PC-9 (cell line): ENCODE measurements around the gene NACC2. TPM values are rescaled to one million over a fixed set of nuclear protein-coding genes. Genes with fewer than 3 reads are reported as not detected.

Source experiments
- BruUV-seq: library from RNA; stranded (reverse); fragments of 400-500 nt; replicated peaks from 2 replicates; lab custom pipeline; 2021; lab: Mats Ljungman, UMichigan
- CTCF ChIA-PET: fragments of 300-600 bp; sonication (Branson Sonifier 250); formaldehyde crosslinking; loops from one replicate; lab custom pipeline; 2022; ENCODE audit warnings: antibody characterized with exemption; lab: Charles Lee
- POLR2A ChIA-PET: fragments of 300-600 bp; sonication (Branson Sonifier 250); formaldehyde crosslinking; loops from one replicate; lab custom pipeline; 2022; ENCODE audit warnings: antibody characterized with exemption; ENCODE audit not compliant: unreplicated experiment; lab: Charles Lee
- DNase-seq, 2 experiments: peaks; one replicate each; pipeline versions ENCODE4 v3.0.0 to v3.0.0-alpha.2; 2015 to 2022; ENCODE audit warnings: mixed read lengths in 1 of 2
- H2AFZ ChIP-seq: fragments of 200-600 bp; sonication (generic); 2 replicates; pipeline ENCODE4 v1.8.1; 2017; ENCODE audit warnings: antibody characterized with exemption
- H3F3A ChIP-seq: fragments of 200-600 bp; sonication (generic); 2 replicates; pipeline ENCODE4 v1.8.1; 2017; ENCODE audit warnings: antibody characterized with exemption, mild to moderate bottlenecking, low read depth; ENCODE audit not compliant: insufficient read depth
- H3K27ac ChIP-seq: fragments of 200-600 bp; sonication (generic); 2 replicates; pipeline ENCODE4 v1.6.1; 2016; ENCODE audit warnings: mixed run types
- H3K27me3 ChIP-seq: fragments of 200-600 bp; sonication (generic); 2 replicates; pipeline ENCODE4 v1.6.1; 2016; ENCODE audit warnings: low read depth, mixed run types; ENCODE audit not compliant: insufficient read depth
- H3K36me3 ChIP-seq: fragments of 200-600 bp; sonication (generic); 2 replicates; pipeline ENCODE4 v1.6.1; 2016; ENCODE audit warnings: low read depth, mixed run types
- H3K4me1 ChIP-seq: fragments of 200-600 bp; sonication (generic); replicated peaks from 2 replicates; pipeline ENCODE4 v1.6.1; 2016; ENCODE audit warnings: mixed run types; ENCODE audit not compliant: insufficient read depth
- H3K4me2 ChIP-seq: fragments of 200-600 bp; sonication (generic); 2 replicates; pipeline ENCODE4 v1.6.1; 2017; ENCODE audit warnings: mixed run types
- H3K4me3 ChIP-seq: fragments of 200-600 bp; sonication (generic); 2 replicates; pipeline ENCODE4 v1.6.1; 2016; ENCODE audit warnings: mixed run types
- H3K79me2 ChIP-seq: fragments of 200-600 bp; sonication (generic); 2 replicates; pipeline ENCODE4 v1.6.1; 2017; ENCODE audit warnings: low read depth, mixed run types
- H3K9me2 ChIP-seq: fragments of 200-600 bp; sonication (generic); 2 replicates; pipeline ENCODE4 v1.8.1; 2017; ENCODE audit warnings: mild to moderate bottlenecking; ENCODE audit not compliant: insufficient read depth
- H3K9me3 ChIP-seq: fragments of 200-600 bp; sonication (generic); 2 replicates; pipeline ENCODE4 v1.8.1; 2016; ENCODE audit warnings: low read depth; ENCODE audit not compliant: insufficient read depth
- H4K20me1 ChIP-seq: fragments of 200-600 bp; sonication (generic); 2 replicates; pipeline ENCODE4 v1.8.1; 2017; ENCODE audit not compliant: insufficient read depth
- EZH2 ChIP-seq: fragments of 200-600 bp; sonication (generic); IDR thresholded peaks from 2 replicates; pipeline ENCODE4 v1.8.0; 2017; ENCODE audit warnings: antibody characterized with exemption, low read depth
- intact Hi-C: fragments of 100-400 bp; cut with micrococcal nuclease; formaldehyde crosslinking; loops from one replicate; pipeline ENCODE4 v1.10.0; 2022; ENCODE audit not compliant: unreplicated experiment
- total RNA-seq: library from RNA; stranded (reverse); gene quantifications from 2 replicates; pipeline ENCODE4 v1.2.3, GENCODE V29; 2021
- TF ChIP-seq, protein P1 (sequence below): fragments of 200-600 bp; sonication (generic); conservative IDR thresholded peaks from 2 replicates; pipeline ENCODE4 v1.6.1; 2017; ENCODE audit warnings: mixed run types, antibody characterized with exemption, mild to moderate bottlenecking, moderate library complexity

Gene NACC2
- total RNA-seq, 1 experiment from 2014 or later, result 22.4 TPM

DNA sequence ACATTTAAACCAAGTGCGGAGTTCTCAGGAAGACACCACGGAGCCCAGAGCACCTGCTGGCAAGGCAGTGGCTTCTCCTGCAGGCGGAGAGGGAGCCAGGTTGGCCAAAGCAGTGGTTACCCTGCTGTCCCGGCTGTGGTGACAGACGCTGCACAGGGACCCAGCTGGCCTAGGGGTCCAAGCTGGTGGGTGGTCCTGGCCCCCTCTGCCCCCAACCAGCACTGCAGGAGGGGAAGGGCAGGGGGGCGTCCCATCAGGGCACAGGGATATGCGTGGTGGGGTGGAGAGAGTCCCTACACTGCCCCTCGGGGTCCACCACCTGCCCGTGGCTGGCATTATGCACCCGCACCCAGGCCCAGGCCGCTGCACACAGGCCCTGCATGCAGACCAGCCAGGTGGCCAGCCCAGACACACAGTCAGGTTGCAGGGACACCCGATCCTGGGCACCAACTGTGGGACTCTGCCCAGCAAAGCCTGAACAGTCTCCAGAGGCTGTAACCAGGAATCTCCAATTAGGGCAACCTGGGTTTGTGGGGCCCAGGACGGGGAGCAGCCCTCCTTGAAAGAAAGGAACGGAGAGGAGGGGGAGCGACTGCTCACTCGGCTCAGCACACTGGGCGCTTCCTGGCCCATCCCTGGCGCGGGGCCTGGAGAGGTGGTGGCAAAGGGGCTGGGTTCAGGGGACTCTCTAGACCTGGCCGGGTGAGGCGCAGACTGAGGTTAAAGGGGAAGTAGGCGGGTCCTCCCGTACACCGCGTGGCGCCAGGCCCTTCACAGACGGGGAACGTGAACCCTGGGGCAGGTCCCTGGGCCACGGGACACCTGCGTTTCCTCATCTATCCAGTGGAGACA is 46.3 kb downstream of the NACC2 start:
- no peaks in the 10 kb centered on the region for H3K36me3 ChIP-seq
- H3K4me3 ChIP-seq, result no peak overlapping the region
- peaks cover 21% of the 10 kb centered on the region for H3K4me1 ChIP-seq
- H3K27me3 ChIP-seq, result no peaks in the 10 kb centered on the region
- intact Hi-C loops, result no loop called here
- no peak overlapping the region for H3K27ac ChIP-seq
- no peak overlapping the region for H2AFZ ChIP-seq
- TF ChIP-seq, protein P1, sequence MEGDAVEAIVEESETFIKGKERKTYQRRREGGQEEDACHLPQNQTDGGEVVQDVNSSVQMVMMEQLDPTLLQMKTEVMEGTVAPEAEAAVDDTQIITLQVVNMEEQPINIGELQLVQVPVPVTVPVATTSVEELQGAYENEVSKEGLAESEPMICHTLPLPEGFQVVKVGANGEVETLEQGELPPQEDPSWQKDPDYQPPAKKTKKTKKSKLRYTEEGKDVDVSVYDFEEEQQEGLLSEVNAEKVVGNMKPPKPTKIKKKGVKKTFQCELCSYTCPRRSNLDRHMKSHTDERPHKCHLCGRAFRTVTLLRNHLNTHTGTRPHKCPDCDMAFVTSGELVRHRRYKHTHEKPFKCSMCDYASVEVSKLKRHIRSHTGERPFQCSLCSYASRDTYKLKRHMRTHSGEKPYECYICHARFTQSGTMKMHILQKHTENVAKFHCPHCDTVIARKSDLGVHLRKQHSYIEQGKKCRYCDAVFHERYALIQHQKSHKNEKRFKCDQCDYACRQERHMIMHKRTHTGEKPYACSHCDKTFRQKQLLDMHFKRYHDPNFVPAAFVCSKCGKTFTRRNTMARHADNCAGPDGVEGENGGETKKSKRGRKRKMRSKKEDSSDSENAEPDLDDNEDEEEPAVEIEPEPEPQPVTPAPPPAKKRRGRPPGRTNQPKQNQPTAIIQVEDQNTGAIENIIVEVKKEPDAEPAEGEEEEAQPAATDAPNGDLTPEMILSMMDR, result no peak
- no peak for TF ChIP-seq EZH2
- H4K20me1 ChIP-seq, result no peaks in the 10 kb centered on the region; the same call in none of the 2 replicates
- H3K9me2 ChIP-seq, result no peaks in the 10 kb centered on the region
- 0 out of 2 replicates have a peak, but pooled peaks cover under 1% of the 10 kb centered on the region for H3K79me2 ChIP-seq
- BruUV-seq, result no TSS peak
- ChIA-PET CTCF (no interaction called here), POLR2A (no interaction called here)
- DNase-seq, result no peak
- no peak overlapping the region for H3K4me2 ChIP-seq
- peaks cover 19% of the 10 kb centered on the region for H3F3A ChIP-seq
- H3K9me3 ChIP-seq, result no peaks in the 10 kb centered on the region

DNA sequence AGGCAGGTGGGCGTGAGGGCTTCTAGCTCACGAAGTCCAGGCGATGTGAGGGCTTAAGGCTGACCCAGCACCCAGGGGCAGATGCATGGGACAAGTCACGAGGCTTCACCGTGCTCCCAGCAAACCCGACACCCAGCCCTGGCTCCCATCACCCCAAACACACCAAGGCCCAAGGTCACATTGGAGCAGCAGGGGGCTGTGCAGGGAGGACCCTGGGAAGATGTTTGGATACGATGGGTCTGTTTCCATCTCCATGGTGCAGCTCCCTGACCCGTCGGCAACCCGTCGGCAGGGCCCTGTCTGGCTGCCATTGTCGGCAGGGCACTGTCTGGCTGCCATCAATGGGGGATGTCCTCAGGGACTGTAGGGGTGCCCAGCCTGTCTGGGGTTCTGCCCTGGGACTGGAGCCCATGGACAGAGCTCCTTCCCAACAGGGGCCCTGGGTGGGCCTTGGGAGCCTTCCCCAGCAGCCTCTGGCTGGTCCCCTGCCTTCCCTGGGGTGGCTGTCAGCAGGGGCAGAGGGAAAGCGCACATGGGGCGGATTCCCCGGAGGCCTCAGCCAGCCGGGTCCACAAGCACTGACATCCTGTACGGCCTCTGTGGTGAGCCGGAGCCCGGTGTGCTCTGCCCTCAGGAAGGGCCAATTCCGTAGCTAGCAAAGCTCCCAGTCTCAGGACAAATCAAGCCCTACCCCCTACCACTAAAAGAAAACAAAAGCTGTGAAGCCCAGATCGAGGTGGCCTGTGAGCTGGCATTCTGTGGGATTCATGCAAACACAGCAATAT is 47.1 kb downstream of the NACC2 start:
- no peak overlapping the region for H3K4me2 ChIP-seq
- no peaks in the 10 kb centered on the region for H3K79me2 ChIP-seq
- TF ChIP-seq, protein P1, result no peak
- TF ChIP-seq EZH2, result no peak
- H4K20me1 ChIP-seq, result no peaks in the 10 kb centered on the region; the same call in none of the 2 replicates
- no peaks in the 10 kb centered on the region for H3K27me3 ChIP-seq
- H3F3A ChIP-seq, result peaks cover 12% of the 10 kb centered on the region
- no peak for DNase-seq
- no peak overlapping the region for H3K27ac ChIP-seq
- peaks cover 13% of the 10 kb centered on the region for H3K4me1 ChIP-seq
- H3K9me2 ChIP-seq, result no peaks in the 10 kb centered on the region
- H3K4me3 ChIP-seq, result no peak overlapping the region
- H3K9me3 ChIP-seq, result no peaks in the 10 kb centered on the region
- H2AFZ ChIP-seq, result no peak overlapping the region
- ChIA-PET CTCF (no interaction called here), POLR2A (interaction anchor here (0.6 kb wide), 1 partner anchor 25 kb away, joined by 3 read pairs; no protein-coding TSS in a partner anchor)
- BruUV-seq, result no TSS peak
- intact Hi-C loops, result no loop called here
- no peaks in the 10 kb centered on the region for H3K36me3 ChIP-seq

DNA sequence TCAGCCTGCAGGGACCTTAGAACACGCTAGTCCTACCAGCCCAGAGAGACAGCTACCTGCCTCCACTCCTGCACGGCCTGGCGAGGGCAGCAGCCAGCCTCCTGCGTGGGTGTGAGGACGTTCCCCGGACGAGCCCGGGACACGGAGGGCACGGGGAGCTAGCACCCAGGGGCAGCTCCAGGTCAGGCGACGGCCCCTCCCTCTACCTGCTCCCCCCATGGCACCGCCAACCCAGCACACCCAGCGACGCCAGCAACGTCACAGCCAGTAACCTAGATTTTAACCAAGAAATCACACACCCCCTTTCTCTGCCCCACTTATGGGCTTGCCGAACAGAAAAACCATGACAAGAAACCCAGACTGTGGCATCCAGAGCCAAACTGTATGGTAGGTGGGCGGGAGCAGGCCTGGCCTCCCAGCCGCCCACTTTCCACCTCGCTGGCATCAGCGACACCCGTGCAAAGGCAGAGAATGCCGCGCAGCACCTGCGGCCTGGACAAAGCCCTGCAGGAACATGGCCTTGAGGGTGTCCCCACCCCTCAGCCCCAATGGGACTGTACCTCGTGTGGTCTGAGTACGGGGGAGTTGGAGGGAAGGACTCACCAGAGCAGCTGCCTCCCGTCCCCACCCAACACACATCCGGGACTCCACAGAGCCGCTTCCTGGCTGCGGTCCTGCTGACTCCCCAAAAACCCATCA is 47.9 kb downstream of the NACC2 start:
- no peaks in the 10 kb centered on the region for H3K9me2 ChIP-seq
- no peak for TF ChIP-seq EZH2
- TF ChIP-seq, protein P1, result no peak
- no peak for DNase-seq
- H3K36me3 ChIP-seq, result no peaks in the 10 kb centered on the region
- no TSS peak for BruUV-seq
- intact Hi-C loops, result no loop called here
- H3K9me3 ChIP-seq, result no peaks in the 10 kb centered on the region
- H2AFZ ChIP-seq, result no peak overlapping the region
- POLR2A ChIA-PET, result interaction anchor here (0.6 kb wide), 1 partner anchor 26 kb away, joined by 3 read pairs; no protein-coding TSS in a partner anchor
- CTCF ChIA-PET, result no interaction called here
- no peak overlapping the region for H3K27ac ChIP-seq
- H3K79me2 ChIP-seq, result no peaks in the 10 kb centered on the region
- no peak overlapping the region for H3K4me3 ChIP-seq
- no peaks in the 10 kb centered on the region; the same call in 1 of the 2 replicates for H4K20me1 ChIP-seq
- no peak overlapping the region for H3K4me2 ChIP-seq
- peaks cover 5% of the 10 kb centered on the region for H3F3A ChIP-seq
- H3K4me1 ChIP-seq, result peaks cover 6% of the 10 kb centered on the region
- H3K27me3 ChIP-seq, result no peaks in the 10 kb centered on the region
